Stimulated activated CD8-positive, alpha-beta memory T cell treated with anti-CD3 and anti-CD28 coated beads, Interleukin-7, amount 100 ng/mL, for 4 hours (primary cell): ENCODE measurements around the gene CELF4.

ENCODE experiments used
- DNase-seq, 2 donors: peaks; one replicate each; pipeline ENCODE4 v3.0.0-alpha.2; 2020; ENCODE audit warnings: low read depth in 2 of 2

The CELF4 gene

GRCh38 chr18:37565101-37565976 is at the start of gene CELF4:
CELF4 (minus strand) TSS chr18:37565798.
- no peak for DNase-seq

- DNase-seq: no peak
Observed at GRCh38 chr18:37613253-37613565, 47.6 kb upstream of the CELF4 start.

DNA sequence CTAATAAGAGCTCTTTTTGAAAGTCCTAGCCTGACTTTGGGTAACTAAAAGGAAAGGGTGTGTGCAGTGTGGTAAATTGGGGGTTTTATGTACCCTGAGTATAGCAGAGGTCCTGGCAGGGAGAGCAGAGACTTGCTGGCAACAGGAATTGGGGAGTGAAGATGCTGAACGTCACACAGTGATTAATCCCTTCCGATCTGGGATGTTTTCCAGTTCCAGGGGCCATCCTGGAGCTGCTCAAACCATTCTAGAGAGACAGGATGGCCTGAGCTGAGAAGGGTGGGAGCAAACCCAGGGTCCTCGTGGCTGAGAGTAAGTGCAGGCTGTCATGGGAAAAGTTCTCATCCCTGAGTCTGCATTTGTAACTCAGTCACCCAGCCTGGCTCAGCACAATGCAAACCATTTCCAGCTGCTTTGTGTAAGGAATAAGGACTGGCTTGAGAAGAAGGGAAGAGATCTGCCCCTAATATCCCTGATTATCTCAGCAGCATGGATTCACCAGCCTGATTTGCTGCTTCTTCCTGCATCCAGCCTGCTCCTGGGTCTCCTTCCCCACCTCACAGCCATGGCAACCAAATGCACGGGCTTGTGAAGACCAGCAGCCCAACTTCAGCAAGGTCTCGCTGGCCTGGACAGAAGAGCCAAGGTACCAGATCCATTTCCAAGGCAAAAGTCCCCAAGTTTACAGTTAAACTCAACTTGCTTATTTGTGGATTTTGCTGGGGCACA is 47.1 kb upstream of the CELF4 start:
- DNase-seq: no peak

DNA sequence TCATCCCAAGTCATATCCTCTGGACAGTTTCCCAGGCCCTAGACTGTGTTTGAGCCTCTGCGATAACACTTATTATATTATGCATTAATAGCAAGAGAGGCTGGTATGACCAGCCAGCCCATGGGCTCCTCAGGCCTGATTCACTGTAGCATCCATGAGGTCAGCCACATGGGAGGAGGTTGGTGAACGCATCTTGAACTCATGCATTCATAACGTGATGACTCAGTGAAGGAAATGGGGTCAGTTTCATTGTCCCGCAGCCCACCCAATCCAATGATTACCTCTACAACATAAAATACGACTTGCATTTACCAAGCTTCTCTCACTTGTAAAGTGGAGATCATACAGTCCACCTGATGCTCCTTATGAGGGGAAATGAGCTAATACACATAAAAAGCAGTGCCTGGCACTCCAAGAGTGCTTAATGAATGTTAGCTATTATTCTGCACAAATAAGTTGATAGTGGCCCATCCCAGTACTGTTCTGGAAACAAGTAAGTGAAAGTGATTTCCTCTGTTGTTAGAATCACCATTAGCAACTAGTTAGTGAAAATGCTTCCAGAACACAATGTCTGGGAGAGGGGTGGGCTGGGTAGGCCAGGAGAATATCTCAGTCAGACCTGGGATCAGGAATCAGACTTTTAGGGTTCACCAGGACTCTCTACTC is 46.1 kb upstream of the CELF4 start:
- DNase-seq: no peak

DNA sequence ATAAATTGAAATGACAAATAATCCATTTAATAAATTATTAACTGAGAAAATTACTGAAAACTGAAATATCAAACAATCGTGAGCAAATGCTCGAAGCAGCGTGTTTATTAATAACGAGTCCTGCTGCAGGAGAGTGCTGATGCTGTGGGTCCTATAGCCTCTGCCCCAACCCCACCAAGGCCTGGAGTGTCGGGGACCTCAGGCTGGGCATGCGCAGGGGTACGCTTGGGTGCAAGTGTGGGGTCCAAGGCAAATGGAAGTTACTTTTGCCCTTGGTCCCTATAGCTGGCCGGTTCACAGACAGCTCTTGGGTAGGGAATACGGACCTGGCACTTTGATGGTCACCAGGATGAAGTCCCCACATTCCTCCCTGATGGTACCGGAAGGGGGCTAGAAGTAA is 43.3 kb upstream of the CELF4 start:
- no peak for DNase-seq

DNA sequence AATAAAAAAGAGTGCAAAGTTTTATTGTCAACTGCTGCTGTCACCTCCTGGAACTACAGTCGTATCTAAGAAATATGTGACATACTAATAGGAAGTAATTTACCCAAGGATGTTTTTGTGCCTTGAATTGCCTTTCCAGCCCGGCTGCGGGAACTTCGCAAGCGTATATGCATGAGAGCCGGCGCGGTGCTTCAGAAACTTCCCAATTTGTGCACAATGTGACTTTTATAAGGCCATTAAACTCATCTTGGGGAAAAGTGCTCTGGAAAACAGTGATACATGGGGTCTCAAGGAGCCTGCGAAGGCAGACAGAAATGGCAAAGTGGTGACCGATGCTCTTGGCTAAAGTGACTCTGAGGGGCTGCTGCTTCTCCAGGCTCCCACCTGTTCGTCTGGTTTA is 41.7 kb upstream of the CELF4 start:
- no peak for DNase-seq

DNA sequence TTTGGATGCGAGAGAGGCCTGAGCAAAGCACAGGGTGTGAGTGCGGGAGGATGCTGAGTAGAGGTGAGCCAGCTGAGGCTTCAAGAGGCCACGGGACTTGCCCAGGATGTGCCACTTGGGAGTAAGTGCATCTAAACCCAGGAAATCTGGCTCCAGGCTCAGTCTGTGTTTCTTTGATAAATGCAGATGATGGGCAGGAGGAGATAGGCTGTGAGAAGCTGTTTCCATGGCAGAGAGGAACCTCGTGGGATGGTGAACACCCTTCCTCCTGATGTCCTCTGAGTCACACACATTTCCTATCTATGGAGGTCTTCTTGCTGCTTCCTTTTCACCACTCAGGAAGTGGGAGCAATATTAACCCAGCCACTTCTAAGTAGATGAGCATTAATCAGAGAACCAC is 38.4 kb upstream of the CELF4 start:
- DNase-seq: no peak

GRCh38 chr18:37598966-37599896 is 33.6 kb upstream of the CELF4 start:
- no peak for DNase-seq

- no peak for DNase-seq
Observed at GRCh38 chr18:37598396-37598795, 32.8 kb upstream of the CELF4 start.

GRCh38 chr18:37590346-37590745 is 24.7 kb upstream of the CELF4 start:
- DNase-seq: no peak

DNA sequence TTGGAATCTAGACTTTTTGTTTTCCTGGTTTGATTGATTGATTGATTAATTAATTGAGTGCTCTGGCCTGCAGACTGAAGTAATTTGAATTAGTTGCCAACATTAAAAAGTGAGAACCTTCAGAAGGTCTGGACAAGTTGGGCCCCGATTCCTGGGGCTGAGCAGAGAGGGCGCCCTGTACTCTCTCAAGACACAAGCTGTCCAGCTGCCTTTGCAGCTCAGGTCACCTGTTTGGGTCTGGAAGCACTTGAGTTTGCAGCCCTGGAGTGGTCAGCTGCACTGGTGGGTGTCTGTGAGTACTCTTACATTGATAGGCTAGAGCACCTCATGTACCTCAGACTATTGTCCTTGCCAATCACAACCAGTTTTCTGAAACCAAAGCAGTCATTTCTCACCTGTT is 22.7 kb upstream of the CELF4 start:
- DNase-seq: no peak

DNA sequence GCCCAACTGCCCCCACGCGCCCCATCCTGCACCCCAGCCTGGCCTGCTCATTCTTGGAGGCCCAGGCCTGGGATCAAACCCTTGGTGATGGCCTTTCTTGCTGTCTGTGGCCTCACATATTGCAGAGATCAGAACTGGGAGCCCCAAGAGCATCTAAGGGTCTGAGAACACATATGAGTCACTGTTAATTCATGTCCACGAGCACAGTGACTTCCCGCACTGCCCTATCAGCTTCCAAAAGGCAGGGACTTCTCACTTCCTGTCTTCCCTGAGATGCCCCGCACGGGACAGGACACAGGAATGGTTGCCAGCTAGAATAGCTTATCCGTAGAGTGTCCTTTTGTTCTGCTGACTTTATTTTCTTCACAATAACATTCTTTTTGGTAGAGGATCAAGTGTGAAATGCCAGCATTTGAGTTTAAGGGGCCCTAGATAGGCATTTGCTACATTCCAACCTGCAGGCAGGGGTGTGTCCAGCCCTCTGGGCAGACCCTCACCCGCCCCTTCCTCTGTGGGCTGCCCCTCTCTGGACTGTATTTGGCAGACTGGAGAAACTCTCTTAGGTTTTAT is 21.1 kb upstream of the CELF4 start:
- no peak for DNase-seq

DNA sequence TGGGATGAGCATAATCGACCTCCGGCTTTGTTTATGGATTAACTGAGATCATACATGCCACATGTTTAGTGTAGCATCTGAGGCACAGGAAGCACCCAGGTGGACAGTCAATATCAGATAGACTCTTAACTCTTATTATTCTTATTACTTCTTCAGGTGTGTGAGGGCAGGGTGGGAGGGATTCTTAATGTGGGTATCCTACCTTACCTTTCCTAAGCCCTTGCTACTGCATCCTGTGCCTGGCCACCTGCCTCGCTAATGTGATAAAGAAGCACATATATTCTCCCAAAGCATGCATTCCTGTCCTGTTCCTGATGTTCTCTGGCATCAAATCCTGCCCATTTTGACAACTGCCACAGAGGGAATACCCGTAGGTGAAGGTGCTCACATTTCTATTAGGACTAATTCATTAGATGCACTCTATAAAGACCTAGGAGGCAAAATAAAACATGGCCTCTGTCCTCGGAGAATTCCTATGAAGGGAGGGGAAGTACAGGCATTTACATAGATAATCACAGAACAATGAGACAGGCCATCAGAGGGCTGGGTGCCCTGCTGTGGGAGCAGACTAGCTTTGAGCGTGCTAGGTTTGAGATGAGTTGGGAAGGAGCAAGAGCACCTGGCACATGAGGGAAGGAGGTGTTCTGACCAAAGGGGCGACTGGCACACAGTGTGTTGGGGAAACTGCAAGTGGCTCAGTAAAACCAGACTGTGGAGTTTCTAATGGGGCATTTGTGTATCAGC is 19.5 kb upstream of the CELF4 start:
- DNase-seq: no peak

DNA sequence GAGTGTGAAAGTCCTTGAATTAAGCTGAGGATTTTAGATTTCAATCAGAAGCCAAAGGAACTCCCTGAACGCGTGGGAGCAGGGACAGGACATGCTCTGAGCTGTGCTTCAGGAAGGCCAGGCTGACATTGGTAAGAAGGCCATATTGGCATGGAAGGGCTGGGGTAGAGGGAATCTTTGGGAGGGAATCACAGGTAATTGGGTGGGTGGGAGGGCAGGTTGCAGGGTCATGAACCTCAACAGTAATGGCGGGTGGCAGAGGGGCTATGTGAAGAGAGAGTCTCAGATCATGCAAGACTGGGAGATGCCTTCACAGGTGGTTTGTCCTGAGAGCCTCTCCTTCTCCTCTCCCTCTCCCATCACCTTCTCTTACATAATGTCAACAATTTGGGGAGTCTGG is 18.6 kb upstream of the CELF4 start:
- no peak for DNase-seq

DNA sequence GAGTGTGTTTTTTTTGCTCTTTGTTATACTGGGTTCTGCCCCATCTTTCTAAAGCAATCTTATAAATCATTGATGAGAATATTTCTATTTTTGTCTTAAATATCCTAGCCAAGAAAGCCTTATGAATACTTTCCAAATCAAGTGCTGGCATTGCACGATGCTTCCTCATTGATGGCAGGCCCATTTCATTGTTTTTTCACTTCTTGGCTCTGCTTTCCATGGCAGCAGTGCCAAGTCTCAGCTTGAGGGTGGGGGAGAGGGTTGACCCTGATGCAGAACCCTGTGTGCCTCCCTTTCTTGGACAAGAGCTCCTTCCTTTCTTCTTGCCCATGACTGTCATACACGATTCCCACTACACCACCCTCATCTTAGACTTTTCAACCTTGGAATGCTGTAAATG is 16.7 kb upstream of the CELF4 start:
- DNase-seq: no peak

DNA sequence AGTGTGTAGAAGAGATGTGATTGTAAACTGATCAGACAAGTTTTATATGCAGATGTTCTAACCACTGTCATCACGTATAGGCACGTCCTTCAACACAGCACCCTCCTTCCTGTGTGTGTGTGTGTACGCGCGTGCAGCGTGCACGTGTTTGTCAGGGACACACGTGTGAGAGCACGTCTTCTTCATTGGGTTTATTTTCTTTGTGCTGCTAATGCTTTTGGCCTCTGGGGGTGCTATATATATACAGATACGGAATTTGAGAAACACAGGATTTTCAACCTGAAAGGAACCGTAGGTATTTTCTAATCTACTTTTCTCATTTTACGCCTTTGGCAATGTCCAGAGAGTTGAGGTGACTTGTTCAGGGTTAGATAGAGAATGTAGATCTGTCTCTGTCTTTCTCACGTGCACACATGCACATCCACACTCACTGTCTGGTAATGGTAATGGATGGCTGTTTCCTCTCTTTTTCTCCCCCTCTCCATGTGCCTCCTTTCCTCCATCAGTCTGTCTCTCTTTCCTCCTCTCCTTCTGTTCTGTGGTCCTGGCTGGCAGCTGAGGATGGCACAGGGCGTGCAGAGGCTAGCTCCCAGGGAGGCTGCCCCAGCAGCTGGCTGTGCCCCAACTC is 13.4 kb upstream of the CELF4 start:
- DNase-seq: no peak

DNA sequence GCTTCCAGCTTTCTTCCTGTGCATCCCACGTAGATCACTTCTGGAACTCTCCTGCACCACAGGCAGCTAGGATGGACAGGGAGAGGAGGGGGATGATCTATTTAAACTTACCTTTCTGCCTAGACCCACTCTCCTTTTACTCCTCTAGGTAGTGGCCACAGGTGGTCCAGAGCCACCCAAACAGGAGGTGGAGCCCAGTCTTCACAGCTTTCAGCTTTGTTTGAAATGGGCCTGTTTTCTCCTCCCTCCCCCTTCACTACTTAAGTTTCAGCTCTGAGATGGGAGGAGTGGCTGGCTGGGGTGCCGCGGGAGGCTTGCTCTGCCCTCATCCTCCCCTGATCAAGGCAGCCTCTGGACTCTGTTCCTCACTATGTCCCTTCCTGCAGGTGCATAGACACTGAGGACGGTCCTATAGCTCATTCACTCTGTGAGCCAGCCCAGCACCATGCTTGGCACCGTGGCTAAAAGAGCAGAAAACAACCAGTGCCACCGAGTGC is 12.6 kb upstream of the CELF4 start:
- no peak for DNase-seq

GRCh38 chr18:37577051-37577611 is 11.5 kb upstream of the CELF4 start:
- DNase-seq: no peak

GRCh38 chr18:37575646-37576045 is 10.0 kb upstream of the CELF4 start:
- DNase-seq: no peak

GRCh38 chr18:37574113-37574512 is 8.5 kb upstream of the CELF4 start:
- DNase-seq: no peak
